Neural cell (in vitro differentiated cells): ENCODE data around the gene IQCH. TPM values are rescaled to one million over a fixed set of nuclear protein-coding genes. Genes with fewer than 3 reads are reported as not detected.
A peak's percentile ranks its signal among the peaks of the same experiment; 100 is the strongest.

Experiments
- H2AFZ ChIP-seq: fragments of 200-600, 300-800 bp; sonication (generic), shearing (Covaris generic); 2 replicates; pipeline ENCODE4 v1.6.0; 2014; ENCODE audit warnings: low read depth, mild to moderate bottlenecking, antibody characterized with exemption, low read length, moderate library complexity
- H3F3A ChIP-seq: fragments of 200-600 bp; shearing (Covaris generic); 2 replicates; pipeline ENCODE4 v1.6.1; 2016; ENCODE audit warnings: mild to moderate bottlenecking, moderate library complexity, mixed read lengths, antibody characterized with exemption, low read length; ENCODE audit not compliant: insufficient read depth, poor library complexity, severe bottlenecking
- H3K27ac ChIP-seq: fragments of 200-600, 300-800 bp; sonication (generic), shearing (Covaris generic); 2 replicates; pipeline ENCODE4 v1.5.1; 2014; ENCODE audit warnings: mild to moderate bottlenecking, low read length, moderate library complexity
- H3K27me3 ChIP-seq: fragments of 300-800, 200-600 bp; sonication (generic), shearing (Covaris generic); 2 replicates; pipeline ENCODE4 v1.6.0; 2014; ENCODE audit warnings: mild to moderate bottlenecking, low read depth, low read length, moderate library complexity; ENCODE audit not compliant: insufficient read depth
- H3K36me3 ChIP-seq: fragments of 300-800, 200-600 bp; sonication (generic), shearing (Covaris generic); 2 replicates; pipeline ENCODE4 v1.5.1; 2014; ENCODE audit warnings: mild to moderate bottlenecking, antibody characterized with exemption, low read length, moderate library complexity; ENCODE audit not compliant: insufficient read depth
- H3K4me2 ChIP-seq: fragments of 300-800, 200-600 bp; sonication (generic), shearing (Covaris generic); 2 replicates; pipeline ENCODE4 v1.6.0; 2014; ENCODE audit warnings: mild to moderate bottlenecking, low read length
- H3K4me3 ChIP-seq: fragments of 300-800, 200-600 bp; sonication (generic), shearing (Covaris generic); 2 replicates; pipeline ENCODE4 v1.5.1; 2014; ENCODE audit warnings: mild to moderate bottlenecking, low read length, moderate library complexity
- H3K79me2 ChIP-seq: fragments of 200-600 bp; shearing (Covaris generic); replicated peaks from 2 replicates; pipeline ENCODE4 v1.6.0; 2014; ENCODE audit warnings: mild to moderate bottlenecking, low read length, moderate library complexity; ENCODE audit not compliant: insufficient read depth
- H3K9ac ChIP-seq: fragments of 300-800, 200-600 bp; sonication (generic), shearing (Covaris generic); 2 replicates; pipeline ENCODE4 v1.6.1; 2016; ENCODE audit warnings: mild to moderate bottlenecking, low read length, mixed read lengths
- H3K9me2 ChIP-seq: fragments of 200-600 bp; shearing (Covaris generic); 2 replicates; pipeline ENCODE4 v1.6.1; 2016; ENCODE audit warnings: mild to moderate bottlenecking, low read length, mixed read lengths; ENCODE audit not compliant: insufficient read depth
- H3K9me3 ChIP-seq: fragments of 200-600, 300-800 bp; sonication (generic), shearing (Covaris generic); 2 replicates; pipeline ENCODE4 v1.6.1; 2016; ENCODE audit warnings: mild to moderate bottlenecking, mixed run types, low read length, moderate library complexity, mixed read lengths
- H4K20me1 ChIP-seq: fragments of 200-600 bp; shearing (Covaris generic); 2 replicates; pipeline ENCODE4 v1.6.1; 2016; ENCODE audit warnings: mild to moderate bottlenecking, mixed run types; ENCODE audit not compliant: insufficient read depth
- EP300 ChIP-seq: fragments of 450-650 bp; conservative IDR thresholded peaks from 2 replicates; pipeline ENCODE4 v1.6.1; 2014; ENCODE audit warnings: antibody characterized with exemption, mild to moderate bottlenecking, moderate library complexity; ENCODE audit not compliant: poor library complexity, severe bottlenecking
- EZH2 ChIP-seq: fragments of 200-600, 300-800 bp; shearing (Covaris generic), sonication (generic); IDR thresholded peaks from 2 replicates; pipeline ENCODE4 v1.6.1; 2014; ENCODE audit warnings: antibody characterized with exemption, low read length, borderline replicate concordance, mild to moderate bottlenecking; ENCODE audit not compliant: insufficient read depth, poor library complexity, severe bottlenecking
- MXI1 ChIP-seq: fragments of 450-650 bp; conservative IDR thresholded peaks from 2 replicates; pipeline ENCODE4 v1.6.1; 2014; ENCODE audit warnings: antibody characterized with exemption, mild to moderate bottlenecking; ENCODE audit not compliant: poor library complexity, severe bottlenecking
- POLR2AphosphoS5 ChIP-seq: IDR thresholded peaks from 2 replicates; pipeline ENCODE4 v1.6.1; 2012
- RAD21 ChIP-seq: fragments of 450-650 bp; conservative IDR thresholded peaks from 2 replicates; pipeline ENCODE4 v1.6.1; 2014; ENCODE audit warnings: antibody characterized with exemption, mild to moderate bottlenecking, moderate library complexity
- SMC3 ChIP-seq: fragments of 450-650 bp; conservative IDR thresholded peaks from 2 replicates; pipeline ENCODE4 v1.6.1; 2014; ENCODE audit warnings: antibody characterized with exemption, mild to moderate bottlenecking, moderate library complexity; ENCODE audit not compliant: poor library complexity
- TAF1 ChIP-seq: IDR thresholded peaks from 2 replicates; pipeline ENCODE4 v1.6.1; 2012; ENCODE audit warnings: low read depth
- polyA plus RNA-seq: library from polyadenylated mRNA; depleted of rRNA; stranded (reverse); fragments of >200 nt; gene quantifications from 2 replicates; pipeline ENCODE4 v1.2.3, GENCODE V29; 2014
- TF ChIP-seq, protein P1 (sequence below): IDR thresholded peaks from 2 replicates; pipeline ENCODE4 v1.6.1; 2012; ENCODE audit warnings: borderline replicate concordance
- TF ChIP-seq, protein P2 (sequence below): fragments of 450-650 bp; IDR thresholded peaks from 2 replicates; pipeline ENCODE4 v1.5.1; 2014; ENCODE audit warnings: antibody characterized with exemption, mild to moderate bottlenecking, moderate library complexity; ENCODE audit not compliant: poor library complexity, severe bottlenecking

The IQCH gene
- polyA plus RNA-seq, 1 donor from 2014 or later, result 2.8 TPM

DNA sequence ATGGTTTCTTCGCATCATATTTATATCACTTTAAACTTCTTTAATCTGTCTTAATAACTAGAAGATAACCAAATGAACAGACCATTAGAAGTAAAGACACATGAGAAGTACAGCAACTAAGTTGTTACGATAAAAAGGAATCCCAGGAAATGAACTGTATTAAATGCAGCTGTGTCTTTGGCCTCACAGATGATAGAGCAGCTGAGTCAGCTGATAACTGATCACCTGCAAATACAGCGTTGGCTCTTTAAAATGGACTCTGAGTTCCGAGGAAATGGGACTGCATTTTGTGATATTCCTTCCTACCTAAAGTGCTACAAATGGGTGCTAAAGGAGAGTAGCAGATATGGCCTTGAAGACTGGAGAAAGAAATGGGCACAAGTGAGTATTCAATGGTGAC lies 145.3 kb downstream of the IQCH start:
- Histone ChIP-seq H3K27ac (no peak overlapping the region), H3K79me2 (no peaks in the 10 kb centered on the region), H4K20me1 (no peaks in the 10 kb centered on the region), H3K27me3 (no peaks in the 10 kb centered on the region), H3K9ac (no peak overlapping the region), H3K9me3 (no peaks in the 10 kb centered on the region), H3K4me3 (no peak overlapping the region), H3K9me2 (no peaks in the 10 kb centered on the region), H3K4me2 (no peak overlapping the region), H3F3A (no peaks in the 10 kb centered on the region), H3K36me3 (no peaks in the 10 kb centered on the region), H2AFZ (no peak overlapping the region)
- TF ChIP-seq SMC3 (no peak), EP300 (no peak), TAF1 (no peak), RAD21 (no peak), POLR2AphosphoS5 (no peak), MXI1 (no peak), EZH2 (no peak)
- TF ChIP-seq, protein P1, sequence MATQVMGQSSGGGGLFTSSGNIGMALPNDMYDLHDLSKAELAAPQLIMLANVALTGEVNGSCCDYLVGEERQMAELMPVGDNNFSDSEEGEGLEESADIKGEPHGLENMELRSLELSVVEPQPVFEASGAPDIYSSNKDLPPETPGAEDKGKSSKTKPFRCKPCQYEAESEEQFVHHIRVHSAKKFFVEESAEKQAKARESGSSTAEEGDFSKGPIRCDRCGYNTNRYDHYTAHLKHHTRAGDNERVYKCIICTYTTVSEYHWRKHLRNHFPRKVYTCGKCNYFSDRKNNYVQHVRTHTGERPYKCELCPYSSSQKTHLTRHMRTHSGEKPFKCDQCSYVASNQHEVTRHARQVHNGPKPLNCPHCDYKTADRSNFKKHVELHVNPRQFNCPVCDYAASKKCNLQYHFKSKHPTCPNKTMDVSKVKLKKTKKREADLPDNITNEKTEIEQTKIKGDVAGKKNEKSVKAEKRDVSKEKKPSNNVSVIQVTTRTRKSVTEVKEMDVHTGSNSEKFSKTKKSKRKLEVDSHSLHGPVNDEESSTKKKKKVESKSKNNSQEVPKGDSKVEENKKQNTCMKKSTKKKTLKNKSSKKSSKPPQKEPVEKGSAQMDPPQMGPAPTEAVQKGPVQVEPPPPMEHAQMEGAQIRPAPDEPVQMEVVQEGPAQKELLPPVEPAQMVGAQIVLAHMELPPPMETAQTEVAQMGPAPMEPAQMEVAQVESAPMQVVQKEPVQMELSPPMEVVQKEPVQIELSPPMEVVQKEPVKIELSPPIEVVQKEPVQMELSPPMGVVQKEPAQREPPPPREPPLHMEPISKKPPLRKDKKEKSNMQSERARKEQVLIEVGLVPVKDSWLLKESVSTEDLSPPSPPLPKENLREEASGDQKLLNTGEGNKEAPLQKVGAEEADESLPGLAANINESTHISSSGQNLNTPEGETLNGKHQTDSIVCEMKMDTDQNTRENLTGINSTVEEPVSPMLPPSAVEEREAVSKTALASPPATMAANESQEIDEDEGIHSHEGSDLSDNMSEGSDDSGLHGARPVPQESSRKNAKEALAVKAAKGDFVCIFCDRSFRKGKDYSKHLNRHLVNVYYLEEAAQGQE, result no peak
- TF ChIP-seq, protein P2, sequence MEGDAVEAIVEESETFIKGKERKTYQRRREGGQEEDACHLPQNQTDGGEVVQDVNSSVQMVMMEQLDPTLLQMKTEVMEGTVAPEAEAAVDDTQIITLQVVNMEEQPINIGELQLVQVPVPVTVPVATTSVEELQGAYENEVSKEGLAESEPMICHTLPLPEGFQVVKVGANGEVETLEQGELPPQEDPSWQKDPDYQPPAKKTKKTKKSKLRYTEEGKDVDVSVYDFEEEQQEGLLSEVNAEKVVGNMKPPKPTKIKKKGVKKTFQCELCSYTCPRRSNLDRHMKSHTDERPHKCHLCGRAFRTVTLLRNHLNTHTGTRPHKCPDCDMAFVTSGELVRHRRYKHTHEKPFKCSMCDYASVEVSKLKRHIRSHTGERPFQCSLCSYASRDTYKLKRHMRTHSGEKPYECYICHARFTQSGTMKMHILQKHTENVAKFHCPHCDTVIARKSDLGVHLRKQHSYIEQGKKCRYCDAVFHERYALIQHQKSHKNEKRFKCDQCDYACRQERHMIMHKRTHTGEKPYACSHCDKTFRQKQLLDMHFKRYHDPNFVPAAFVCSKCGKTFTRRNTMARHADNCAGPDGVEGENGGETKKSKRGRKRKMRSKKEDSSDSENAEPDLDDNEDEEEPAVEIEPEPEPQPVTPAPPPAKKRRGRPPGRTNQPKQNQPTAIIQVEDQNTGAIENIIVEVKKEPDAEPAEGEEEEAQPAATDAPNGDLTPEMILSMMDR, result no peak

DNA sequence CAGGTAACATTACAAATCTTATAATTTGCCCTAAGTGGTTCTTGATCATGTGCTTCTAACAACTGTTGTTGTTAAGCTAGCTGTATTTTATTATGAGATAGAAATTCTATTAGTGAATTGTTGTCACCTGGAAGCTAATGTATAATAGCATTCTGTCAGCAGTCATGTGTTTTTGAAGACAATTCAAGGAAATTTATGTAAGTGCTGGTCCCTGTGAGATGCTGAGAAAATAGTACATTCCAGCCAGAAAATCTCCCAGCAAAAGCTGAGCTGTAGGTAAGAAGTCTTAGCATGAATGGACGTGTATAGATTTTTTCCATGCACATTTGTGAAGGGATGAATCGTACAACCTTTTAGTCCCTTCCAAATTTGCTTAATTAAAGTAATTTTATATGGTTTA lies 146.3 kb downstream of the IQCH start:
- TF ChIP-seq, protein P1, result no peak
- TF ChIP-seq EZH2 (no peak), EP300 (peak; percentile 30), POLR2AphosphoS5 (peak; percentile 30), MXI1 (no peak), TAF1 (no peak), SMC3 (no peak), RAD21 (no peak)
- H3K27me3 ChIP-seq, result no peaks in the 10 kb centered on the region
- no peaks in the 10 kb centered on the region for H3F3A ChIP-seq
- H3K27ac ChIP-seq, result peak overlapping the region; percentile 79
- H3K4me3 ChIP-seq, result peak overlapping the region; percentile 47
- no peak overlapping the region for H2AFZ ChIP-seq
- H3K9ac ChIP-seq, result peak overlapping the region; percentile 6
- no peaks in the 10 kb centered on the region for H3K36me3 ChIP-seq
- H4K20me1 ChIP-seq, result no peaks in the 10 kb centered on the region
- peak overlapping the region; percentile 51 for H3K4me2 ChIP-seq
- H3K9me2 ChIP-seq, result no peaks in the 10 kb centered on the region
- H3K79me2 ChIP-seq, result no peaks in the 10 kb centered on the region
- no peaks in the 10 kb centered on the region for H3K9me3 ChIP-seq
